BLaER1 treated with 17β-estradiol and CSF1 and Interleukin-3, amounts not matched to agents 10 nM and 100 nM (cell line): Measurements from ENCODE around the gene FGFRL1.
A peak's percentile ranks its signal among the peaks of the same experiment; 100 is the strongest.

Experiments
- H3K27ac ChIP-seq, 11 experiments: shearing (Covaris generic); formaldehyde crosslinking; 2 replicates each; pipeline ENCODE4 v1.8.1; 2022
- H3K27me3 ChIP-seq, 11 experiments: shearing (Covaris generic); formaldehyde crosslinking; 2 replicates each; pipeline ENCODE4 v1.8.1; 2022
- H3K36me3 ChIP-seq, 11 experiments: shearing (Covaris generic); formaldehyde crosslinking; 2 replicates each; pipeline ENCODE4 v1.8.1; 2022
- H3K4me1 ChIP-seq, 10 experiments: shearing (Covaris generic); formaldehyde crosslinking; 2 replicates each; pipeline ENCODE4 v1.8.1; 2022
- H3K4me2 ChIP-seq, 11 experiments: shearing (Covaris generic); formaldehyde crosslinking; 2 replicates each; pipeline ENCODE4 v1.8.1; 2022
- H3K4me3 ChIP-seq, 10 experiments: shearing (Covaris generic); formaldehyde crosslinking; 2 replicates each; pipeline ENCODE4 v1.8.1; 2022
- H3K9ac ChIP-seq, 11 experiments: shearing (Covaris generic); formaldehyde crosslinking; 2 replicates each; pipeline ENCODE4 v1.8.1; 2022
- H3K9me3 ChIP-seq, 11 experiments: shearing (Covaris generic); formaldehyde crosslinking; replicated peaks in 1 of 11; 2 replicates each; pipeline ENCODE4 v1.8.1; 2022
- H4K20me1 ChIP-seq, 11 experiments: shearing (Covaris generic); formaldehyde crosslinking; 2 replicates each; pipeline ENCODE4 v1.8.1; 2022
- Cebpa-rat ChIP-seq, 11 experiments: shearing (Covaris generic); IDR thresholded peaks; 2 replicates each; pipeline ENCODE4 v1.8.1; 2022

FGFRL1 gene

DNA sequence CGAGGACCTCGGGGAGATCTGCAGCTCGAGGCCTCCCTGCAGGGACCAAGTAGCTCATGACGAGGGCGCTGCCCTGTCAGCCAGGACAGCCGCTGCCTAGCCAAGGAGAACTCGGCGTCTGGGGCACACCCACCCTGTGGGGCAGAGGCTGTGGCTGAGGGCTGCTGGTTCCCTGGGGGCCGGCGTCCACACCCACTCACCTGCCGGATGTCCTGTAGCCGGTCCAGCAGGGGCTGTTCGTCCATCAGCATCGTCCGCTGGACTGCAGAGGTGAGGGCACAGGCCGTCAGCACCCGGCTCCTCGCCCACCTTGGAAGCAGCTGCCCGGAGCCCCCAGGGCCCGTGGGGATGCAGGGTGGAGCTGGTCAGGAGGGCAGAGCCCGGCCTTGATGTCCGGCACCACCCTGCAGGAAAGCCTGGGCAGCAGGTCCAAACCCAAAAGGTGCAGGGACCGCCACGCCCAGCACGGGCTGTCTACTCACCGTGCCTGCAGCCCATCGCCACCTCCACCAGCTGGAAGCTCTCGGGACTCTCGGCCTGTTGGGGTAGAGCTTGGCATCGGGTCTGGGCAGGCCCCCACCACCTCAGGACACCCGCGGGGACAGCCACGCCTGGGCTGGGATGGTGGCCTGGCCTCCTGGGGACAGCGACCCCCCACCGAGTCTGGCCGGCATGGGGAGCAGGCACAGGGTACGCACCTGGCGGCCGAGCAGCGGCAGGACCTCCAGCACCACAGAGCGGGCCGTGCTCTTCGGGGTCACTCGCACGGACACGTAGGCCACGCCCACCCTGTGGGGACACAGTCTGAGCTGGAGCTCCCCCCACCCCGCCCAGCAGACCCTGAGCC lies 44.9 kb upstream of the FGFRL1 start:
- H3K9me3 ChIP-seq = no peaks in the 10 kb centered on the region
- H4K20me1 ChIP-seq = peaks cover 9 to 92% (median 45%) of the 10 kb centered on the region in 11 experiments
- no peak overlapping the region for H3K4me3 ChIP-seq
- no peak overlapping the region for H3K9ac ChIP-seq
- TF ChIP-seq Cebpa-rat (IDR thresholded peaks at IDR 0.05) = no peak
- H3K27ac ChIP-seq = no peak overlapping the region
- no peaks in the 10 kb centered on the region for H3K27me3 ChIP-seq
- peaks cover 45 to 87% (median 66%) of the 10 kb centered on the region in 11 experiments for H3K36me3 ChIP-seq
- peaks cover 11 to 27% (median 21%) of the 10 kb centered on the region in 10 experiments; a peak in 18 of 20 replicates for H3K4me1 ChIP-seq
- H3K4me2 ChIP-seq = no peak overlapping the region

DNA sequence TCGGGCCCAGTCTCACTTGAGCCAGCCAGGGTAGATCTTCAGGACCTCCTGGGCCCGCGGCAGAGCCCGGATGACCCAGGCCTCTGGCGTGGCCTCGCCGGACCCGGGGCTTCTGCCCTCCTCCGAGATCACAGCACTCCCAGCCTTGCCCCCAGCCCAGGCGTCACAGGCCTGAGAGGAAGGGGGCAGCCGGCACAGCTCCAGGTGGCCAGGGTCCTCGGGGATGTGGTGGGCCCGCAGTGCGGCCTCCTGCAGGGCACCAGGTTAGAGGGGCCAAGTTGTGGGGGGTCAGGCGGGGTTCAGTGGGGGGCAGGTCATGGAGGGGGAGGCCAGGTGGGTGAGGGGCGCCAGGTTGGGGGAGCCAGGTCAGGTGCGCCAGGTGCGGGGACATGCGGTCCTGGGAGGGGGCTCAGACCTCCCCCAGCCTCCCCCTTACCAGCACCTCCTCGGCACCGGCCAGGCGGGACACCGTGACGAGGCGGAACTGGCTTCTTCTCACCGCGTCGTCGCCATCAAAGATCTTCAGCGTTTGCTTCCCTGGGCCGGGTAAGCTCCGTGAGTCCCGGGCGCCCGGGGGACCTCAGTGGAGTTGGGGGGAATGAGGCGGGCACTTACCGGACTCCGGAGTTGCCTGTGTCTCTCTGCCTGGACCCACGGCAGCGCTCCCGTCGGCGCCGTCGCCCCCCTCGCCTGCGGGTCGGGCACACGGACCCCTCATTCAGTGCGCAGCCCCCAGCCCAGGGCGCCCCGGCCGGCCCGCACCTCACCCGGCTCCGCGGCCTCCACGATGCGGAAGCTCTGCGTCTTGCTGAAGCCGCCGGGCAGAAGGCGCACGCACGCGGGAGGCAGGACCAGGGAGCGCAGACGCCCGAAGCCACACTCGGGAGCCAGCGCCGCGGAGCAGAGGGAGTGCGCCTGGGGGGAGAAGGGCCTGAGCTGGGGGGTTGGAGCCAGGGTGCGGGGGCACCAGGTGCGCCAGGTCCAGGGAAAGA lies 44.0 kb upstream of the FGFRL1 start:
- peaks cover 21 to 36% (median 31%) of the 10 kb centered on the region in 10 experiments for H3K4me1 ChIP-seq
- H4K20me1 ChIP-seq = peaks cover 18 to 92% (median 54%) of the 10 kb centered on the region in 11 experiments
- H3K36me3 ChIP-seq = peaks cover 36 to 77% (median 57%) of the 10 kb centered on the region in 11 experiments
- no peak overlapping the region for H3K9ac ChIP-seq
- no peak overlapping the region for H3K4me2 ChIP-seq
- no peak overlapping the region for H3K4me3 ChIP-seq
- no peaks in the 10 kb centered on the region for H3K27me3 ChIP-seq
- no peak for TF ChIP-seq Cebpa-rat (IDR thresholded peaks at IDR 0.05)
- H3K27ac ChIP-seq = no peak overlapping the region
- no peaks in the 10 kb centered on the region for H3K9me3 ChIP-seq

DNA sequence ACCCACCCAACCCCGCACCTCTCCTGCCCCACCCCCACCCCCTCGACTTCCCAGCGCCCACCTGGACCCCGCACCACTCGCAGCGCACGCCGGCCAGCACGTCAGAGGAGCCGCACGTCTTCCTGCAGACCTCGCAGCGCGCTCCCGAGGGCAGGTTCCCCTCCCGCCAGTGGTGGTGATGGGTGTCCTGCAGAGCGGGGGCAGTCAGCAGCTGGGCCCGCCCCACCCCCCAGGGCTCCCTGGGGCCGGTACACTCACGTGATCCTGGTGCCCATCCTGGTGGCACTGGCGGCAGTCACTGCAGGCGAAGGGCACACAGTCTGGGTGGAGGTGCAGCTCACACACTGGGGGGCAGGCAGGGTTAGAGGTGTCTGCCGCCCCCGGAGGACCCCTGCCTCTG lies 43.2 kb upstream of the FGFRL1 start:
- Histone ChIP-seq H4K20me1 (peaks cover 25 to 90% (median 58%) of the 10 kb centered on the region in 11 experiments), H3K27ac (no peak overlapping the region), H3K36me3 (peaks cover 29 to 69% (median 49%) of the 10 kb centered on the region in 11 experiments), H3K9me3 (no peaks in the 10 kb centered on the region), H3K27me3 (no peaks in the 10 kb centered on the region), H3K4me3 (no peak overlapping the region), H3K4me1 (peaks cover 25 to 41% (median 35%) of the 10 kb centered on the region in 10 experiments), H3K4me2 (peak overlapping the region in 3 of 11 experiments; percentile 15 to 40 (median 28); a peak in 3 of 22 replicates), H3K9ac (no peak overlapping the region)
- no peak for TF ChIP-seq Cebpa-rat (IDR thresholded peaks at IDR 0.05)

DNA sequence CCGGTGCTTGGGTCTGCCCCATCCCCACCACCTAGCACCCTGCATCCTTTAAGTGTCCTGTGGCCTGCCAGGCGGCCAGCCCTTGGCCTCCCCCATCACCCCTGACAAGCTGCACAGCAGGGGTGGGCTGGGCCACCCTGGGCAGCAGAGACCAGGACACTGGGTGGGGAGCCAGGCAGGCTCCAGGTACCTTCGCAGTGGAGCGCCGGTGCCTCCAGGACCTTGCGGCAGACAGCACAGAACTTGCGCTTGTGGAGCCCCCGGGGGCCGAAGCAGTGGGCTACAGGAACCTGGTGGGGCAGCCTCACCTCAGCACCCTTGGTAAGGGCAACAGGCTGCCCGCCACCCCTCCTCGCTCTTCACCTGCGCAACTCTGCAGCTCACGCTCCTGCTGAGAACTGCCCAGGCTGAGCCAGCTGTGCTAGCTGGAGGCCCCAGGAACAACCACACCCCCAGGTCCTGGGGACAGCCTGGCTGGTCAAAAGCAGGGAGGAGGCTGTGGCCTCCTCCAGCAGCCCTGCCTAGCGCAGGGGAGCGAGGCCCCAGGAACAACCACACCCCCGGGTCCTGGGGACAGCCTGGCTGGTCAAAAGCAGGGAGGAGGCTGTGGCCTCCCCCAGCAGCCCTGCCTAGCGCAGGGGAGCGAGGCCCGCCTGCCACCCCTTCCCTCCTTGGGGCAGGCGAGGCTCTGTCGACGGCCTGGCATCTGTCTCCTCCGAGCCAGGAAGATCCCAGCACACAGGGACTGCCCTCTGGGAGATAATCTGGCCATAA lies 42.6 kb upstream of the FGFRL1 start:
- Histone ChIP-seq H3K9me3 (peaks cover 0 to 2% (median 2%) of the 10 kb centered on the region in 11 experiments; a peak in 16 of 22 replicates), H3K36me3 (peaks cover 25 to 63% (median 44%) of the 10 kb centered on the region in 11 experiments), H3K9ac (peak overlapping the region in 5 of 11 experiments; percentile 7 to 29 (median 17); a peak in 3 of 22 replicates), H3K27me3 (no peaks in the 10 kb centered on the region), H3K27ac (no peak overlapping the region; a peak in 1 of 22 replicates), H3K4me3 (no peak overlapping the region), H4K20me1 (peaks cover 25 to 84% (median 56%) of the 10 kb centered on the region in 11 experiments), H3K4me2 (peak overlapping the region in 3 of 11 experiments; percentile 15 to 40 (median 28); a peak in 6 of 22 replicates), H3K4me1 (peaks cover 25 to 41% (median 35%) of the 10 kb centered on the region in 10 experiments)
- no peak for TF ChIP-seq Cebpa-rat (IDR thresholded peaks at IDR 0.05)

DNA sequence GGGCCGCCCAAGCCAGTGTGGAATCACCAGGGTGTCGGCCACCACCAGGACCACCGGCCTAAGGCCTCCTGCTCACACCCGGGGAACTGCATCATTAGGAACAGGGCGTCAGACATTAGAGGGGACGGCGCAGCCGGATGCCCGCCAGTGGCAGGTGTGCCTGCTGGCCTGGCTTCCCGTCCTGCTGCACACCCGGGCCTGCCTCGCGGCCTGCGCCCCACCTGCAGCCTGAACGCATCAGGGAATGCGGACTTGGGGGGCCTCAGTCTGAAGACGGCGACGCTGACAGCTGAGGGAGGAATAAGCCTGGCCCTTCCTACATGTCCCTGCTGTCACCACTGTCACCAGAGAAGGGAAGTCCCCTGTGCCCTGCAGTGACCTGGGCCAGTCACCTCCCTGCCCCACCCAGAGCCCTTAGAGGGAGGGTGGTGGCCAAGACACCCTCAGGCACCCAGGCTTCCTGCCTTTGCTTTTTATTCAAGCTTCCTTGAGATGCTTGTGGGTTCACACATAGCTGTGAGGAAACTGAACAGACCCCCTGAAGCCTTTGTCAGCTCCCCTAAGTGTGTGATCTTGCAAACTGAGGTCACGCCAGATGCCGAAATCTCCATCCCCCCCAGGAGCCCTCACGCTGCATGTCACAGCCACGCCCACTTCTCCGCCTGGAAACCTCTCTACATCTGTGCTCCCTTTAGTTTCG lies 41.2 kb upstream of the FGFRL1 start:
- H3K4me2 ChIP-seq = peak overlapping the region in 4 of 11 experiments; percentile 97 to 100 (median 100); a peak in 6 of 22 replicates
- no peak overlapping the region for H3K4me3 ChIP-seq
- peaks cover 17 to 49% (median 30%) of the 10 kb centered on the region in 11 experiments for H3K36me3 ChIP-seq
- TF ChIP-seq Cebpa-rat (IDR thresholded peaks at IDR 0.05) = no peak
- H3K27me3 ChIP-seq = no peaks in the 10 kb centered on the region
- H4K20me1 ChIP-seq = peaks cover 25 to 72% (median 48%) of the 10 kb centered on the region in 11 experiments
- no peak overlapping the region for H3K9ac ChIP-seq
- peaks cover 25 to 41% (median 35%) of the 10 kb centered on the region in 10 experiments for H3K4me1 ChIP-seq
- peaks cover 6 to 16% (median 15%) of the 10 kb centered on the region in 11 experiments; a peak in 20 of 22 replicates for H3K9me3 ChIP-seq
- H3K27ac ChIP-seq = no peak overlapping the region

DNA sequence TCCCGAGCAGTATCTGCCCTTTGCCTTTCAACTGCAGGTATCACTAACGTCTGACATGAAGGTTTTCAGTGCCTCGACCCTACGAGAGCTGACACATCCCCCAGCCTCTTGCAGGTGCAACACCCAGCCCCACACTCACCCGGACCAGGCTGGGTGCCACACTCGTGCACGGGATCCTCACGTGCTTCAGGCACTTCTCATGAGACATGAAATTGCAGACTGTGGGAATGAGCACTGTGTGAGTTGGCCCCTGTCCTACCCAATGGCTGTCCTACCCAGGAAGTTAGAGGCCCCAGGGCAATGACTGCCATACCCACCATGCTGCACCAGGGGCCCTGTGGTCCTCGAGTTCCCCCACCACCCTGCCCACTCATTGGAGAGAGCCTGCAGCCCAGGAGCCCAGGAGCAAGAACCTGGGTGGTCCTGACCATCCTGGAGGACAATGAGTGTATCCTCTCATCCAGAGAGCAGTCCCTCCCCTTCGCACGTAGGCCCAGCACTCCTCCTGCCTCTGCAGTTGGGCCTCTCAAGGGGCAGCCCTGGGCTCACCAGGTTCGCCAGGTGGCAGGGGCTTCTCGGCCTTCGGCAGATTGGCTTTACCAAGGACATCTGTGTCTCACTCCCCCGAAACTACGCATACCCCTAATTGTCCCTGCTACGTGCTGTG lies 40.4 kb upstream of the FGFRL1 start:
- H3K4me3 ChIP-seq = no peak overlapping the region
- no peak for TF ChIP-seq Cebpa-rat (IDR thresholded peaks at IDR 0.05)
- H3K9ac ChIP-seq = peak overlapping the region in 2 of 11 experiments; percentile 88 to 90; a peak in 1 of 22 replicates
- peaks cover 25 to 64% (median 45%) of the 10 kb centered on the region in 11 experiments for H4K20me1 ChIP-seq
- H3K36me3 ChIP-seq = peaks cover 9 to 42% (median 23%) of the 10 kb centered on the region in 11 experiments; a peak in 18 of 22 replicates
- H3K4me1 ChIP-seq = peaks cover 25 to 41% (median 35%) of the 10 kb centered on the region in 10 experiments
- no peaks in the 10 kb centered on the region for H3K27me3 ChIP-seq
- H3K9me3 ChIP-seq = peaks cover 6 to 17% (median 15%) of the 10 kb centered on the region in 11 experiments; a peak in 20 of 22 replicates
- peak overlapping the region in 10 of 11 experiments; percentile 92 to 100 (median 100); a peak in 16 of 22 replicates for H3K4me2 ChIP-seq
- H3K27ac ChIP-seq = no peak overlapping the region
